SU-DHL-6 (cell line): ENCODE results near the gene MRPL49.

Experiments
- H2AFZ ChIP-seq: fragments of 200-600 bp; sonication (generic); 2 replicates; pipeline ENCODE4 v1.6.1; 2014; ENCODE audit warnings: low read depth, mild to moderate bottlenecking, moderate library complexity, mixed read lengths, antibody characterized with exemption, low read length; ENCODE audit not compliant: severe bottlenecking
- H3F3A ChIP-seq: fragments of 200-600 bp; shearing (Covaris generic); 2 replicates; pipeline ENCODE4 v1.6.0; 2016; ENCODE audit warnings: antibody characterized with exemption, mild to moderate bottlenecking; ENCODE audit not compliant: insufficient read depth
- H3K27ac ChIP-seq: fragments of 200-600 bp; sonication (generic); 2 replicates; pipeline ENCODE4 v1.5.1; 2016; ENCODE audit warnings: low read depth, mild to moderate bottlenecking, low read length, moderate library complexity, mixed read lengths
- H3K27me3 ChIP-seq: fragments of 200-600 bp; sonication (generic), shearing (Covaris generic); 2 replicates; pipeline ENCODE4 v1.6.0; 2014; ENCODE audit warnings: mild to moderate bottlenecking, low read length
- H3K36me3 ChIP-seq: fragments of 200-600 bp; sonication (generic); 2 replicates; pipeline ENCODE4 v1.6.1; 2014; ENCODE audit warnings: mild to moderate bottlenecking, low read length, mixed read lengths
- H3K4me2 ChIP-seq: fragments of 300-600, 200-600 bp; shearing (Covaris generic), sonication (generic); 2 replicates; pipeline ENCODE4 v1.6.0; 2014; ENCODE audit warnings: low read length, low read depth, mild to moderate bottlenecking; ENCODE audit not compliant: poor library complexity, severe bottlenecking
- H3K4me3 ChIP-seq: fragments of 200-600 bp; sonication (generic); 2 replicates; pipeline ENCODE4 v1.5.1; 2014; ENCODE audit warnings: antibody characterized with exemption, low read length, mild to moderate bottlenecking, mixed read lengths; ENCODE audit not compliant: insufficient read depth, poor library complexity, severe bottlenecking
- H3K79me2 ChIP-seq: fragments of 200-600 bp; sonication (generic); 2 replicates; pipeline ENCODE4 v1.6.1; 2014; ENCODE audit warnings: mild to moderate bottlenecking, low read length, moderate library complexity; ENCODE audit not compliant: insufficient read depth
- H3K9ac ChIP-seq: fragments of 200-600 bp; sonication (generic); 2 replicates; pipeline ENCODE4 v1.7.0; 2014; ENCODE audit warnings: mild to moderate bottlenecking, low read length
- H3K9me2 ChIP-seq: fragments of 200-600 bp; sonication (generic); replicated peaks from 2 replicates; pipeline ENCODE4 v1.6.1; 2014; ENCODE audit warnings: low read length; ENCODE audit not compliant: insufficient read depth
- H3K9me3 ChIP-seq: fragments of 200-600 bp; sonication (generic); 2 replicates; pipeline ENCODE4 v1.6.1; 2014; ENCODE audit warnings: low read length, mixed read lengths; ENCODE audit not compliant: insufficient read depth
- H4K20me1 ChIP-seq: fragments of 200-600 bp; sonication (generic); 2 replicates; pipeline ENCODE4 v1.6.1; 2014; ENCODE audit warnings: low read depth, mild to moderate bottlenecking, antibody characterized with exemption, low read length, moderate library complexity, mixed read lengths
- EZH2phosphoT487 ChIP-seq: fragments of 200-600 bp; sonication (generic), shearing (Covaris generic); conservative IDR thresholded peaks from 2 replicates; pipeline ENCODE4 v1.6.1; 2018; ENCODE audit warnings: mild to moderate bottlenecking, antibody characterized with exemption, low read length, moderate library complexity, mixed read lengths
- TF ChIP-seq, protein P1 (sequence below): fragments of 200-600 bp; sonication (generic); IDR thresholded peaks from one replicate; pipeline ENCODE4 v1.5.1; 2017; ENCODE audit warnings: antibody characterized with exemption, mild to moderate bottlenecking, low read length, moderate library complexity; ENCODE audit not compliant: insufficient read depth, poor library complexity, severe bottlenecking

MRPL49 gene

DNA sequence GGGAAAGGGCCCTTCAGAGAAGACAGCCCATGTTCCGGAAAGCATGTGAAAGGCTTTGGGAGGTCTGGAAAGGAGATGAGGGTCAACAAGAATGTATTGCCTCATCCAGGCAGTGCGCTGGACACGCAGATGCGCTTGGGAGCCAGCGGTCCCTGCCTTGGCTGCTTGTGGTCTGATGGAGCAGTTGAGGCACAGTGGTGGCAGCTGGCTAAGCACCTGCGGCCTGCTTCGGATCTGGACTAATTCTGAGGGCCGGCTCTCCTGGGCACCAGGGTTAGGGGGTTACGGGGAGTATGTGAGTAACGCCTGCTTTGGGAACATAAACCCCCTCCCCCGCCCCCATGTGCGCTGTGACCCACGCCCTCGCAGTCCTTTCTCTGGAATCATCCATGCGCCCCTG lies 15.0 kb upstream of the MRPL49 start:
- H3K9me2 ChIP-seq: no peaks in the 10 kb centered on the region
- no peaks in the 10 kb centered on the region for H4K20me1 ChIP-seq
- no peak for TF ChIP-seq EZH2phosphoT487
- TF ChIP-seq, protein P1, sequence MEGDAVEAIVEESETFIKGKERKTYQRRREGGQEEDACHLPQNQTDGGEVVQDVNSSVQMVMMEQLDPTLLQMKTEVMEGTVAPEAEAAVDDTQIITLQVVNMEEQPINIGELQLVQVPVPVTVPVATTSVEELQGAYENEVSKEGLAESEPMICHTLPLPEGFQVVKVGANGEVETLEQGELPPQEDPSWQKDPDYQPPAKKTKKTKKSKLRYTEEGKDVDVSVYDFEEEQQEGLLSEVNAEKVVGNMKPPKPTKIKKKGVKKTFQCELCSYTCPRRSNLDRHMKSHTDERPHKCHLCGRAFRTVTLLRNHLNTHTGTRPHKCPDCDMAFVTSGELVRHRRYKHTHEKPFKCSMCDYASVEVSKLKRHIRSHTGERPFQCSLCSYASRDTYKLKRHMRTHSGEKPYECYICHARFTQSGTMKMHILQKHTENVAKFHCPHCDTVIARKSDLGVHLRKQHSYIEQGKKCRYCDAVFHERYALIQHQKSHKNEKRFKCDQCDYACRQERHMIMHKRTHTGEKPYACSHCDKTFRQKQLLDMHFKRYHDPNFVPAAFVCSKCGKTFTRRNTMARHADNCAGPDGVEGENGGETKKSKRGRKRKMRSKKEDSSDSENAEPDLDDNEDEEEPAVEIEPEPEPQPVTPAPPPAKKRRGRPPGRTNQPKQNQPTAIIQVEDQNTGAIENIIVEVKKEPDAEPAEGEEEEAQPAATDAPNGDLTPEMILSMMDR: no peak
- no peaks in the 10 kb centered on the region for H3K36me3 ChIP-seq
- 0 out of 2 replicates have a peak, but pooled peaks cover 3% of the 10 kb centered on the region for H3K79me2 ChIP-seq
- no peak overlapping the region for H3K4me3 ChIP-seq
- H2AFZ ChIP-seq: no peak overlapping the region
- H3K9me3 ChIP-seq: no peaks in the 10 kb centered on the region
- H3K27me3 ChIP-seq: no peaks in the 10 kb centered on the region
- no peak overlapping the region for H3K9ac ChIP-seq
- H3K27ac ChIP-seq: no peak overlapping the region
- H3K4me2 ChIP-seq: no peak overlapping the region
- H3F3A ChIP-seq: no peaks in the 10 kb centered on the region

GRCh38 chr11:65107751-65108468 lies 14.2 kb upstream of the MRPL49 start:
- Histone ChIP-seq H3K27me3 (no peaks in the 10 kb centered on the region), H3K79me2 (0 out of 2 replicates have a peak, but pooled peaks cover 3% of the 10 kb centered on the region), H3K9me3 (no peaks in the 10 kb centered on the region), H3K4me3 (no peak overlapping the region), H3K9me2 (no peaks in the 10 kb centered on the region), H3K4me2 (no peak overlapping the region), H3F3A (peaks cover 2% of the 10 kb centered on the region; the same call in 1 of the 2 replicates), H3K27ac (no peak overlapping the region), H4K20me1 (no peaks in the 10 kb centered on the region), H3K36me3 (no peaks in the 10 kb centered on the region), H3K9ac (no peak overlapping the region), H2AFZ (no peak overlapping the region)
- TF ChIP-seq EZH2phosphoT487: no peak
- TF ChIP-seq, protein P1: no peak

- no peak overlapping the region for H2AFZ ChIP-seq
- TF ChIP-seq, protein P1: no peak
- TF ChIP-seq EZH2phosphoT487: no peak
Measured at GRCh38 chr11:65108469-65109123, 13.5 kb upstream of the MRPL49 start.

More at GRCh38 chr11:65108469-65109123, 13.5 kb upstream of the MRPL49 start:
- no peaks in the 10 kb centered on the region for H3K9me3 ChIP-seq
- H4K20me1 ChIP-seq: no peaks in the 10 kb centered on the region
- H3K4me3 ChIP-seq: no peak overlapping the region
- no peaks in the 10 kb centered on the region for H3K36me3 ChIP-seq
- no peaks in the 10 kb centered on the region for H3K79me2 ChIP-seq
- no peak overlapping the region for H3K4me2 ChIP-seq
- no peak overlapping the region for H3K27ac ChIP-seq
- no peak overlapping the region for H3K9ac ChIP-seq
- H3K27me3 ChIP-seq: no peaks in the 10 kb centered on the region
- no peaks in the 10 kb centered on the region for H3K9me2 ChIP-seq
- H3F3A ChIP-seq: peaks cover 9% of the 10 kb centered on the region
